Ishikawa (cell line): ENCODE data around the gene SP3.

ENCODE experiments used
- CEBPB ChIP-seq: IDR thresholded peaks from 2 replicates; pipeline ENCODE4 v1.6.1; 2012
- CREB1 ChIP-seq: IDR thresholded peaks from 2 replicates; pipeline ENCODE4 v1.6.1; 2012; ENCODE audit warnings: low read depth
- EGR1 ChIP-seq: IDR thresholded peaks from 2 replicates; pipeline ENCODE4 v1.6.1; 2012
- EP300 ChIP-seq: IDR thresholded peaks from 2 replicates; pipeline ENCODE4 v1.6.1; 2012; ENCODE audit warnings: borderline replicate concordance
- FOXM1 ChIP-seq: IDR thresholded peaks from 2 replicates; pipeline ENCODE4 v1.6.1; 2012; ENCODE audit warnings: low read depth, borderline replicate concordance
- NFIC ChIP-seq: IDR thresholded peaks from 2 replicates; pipeline ENCODE4 v1.6.1; 2012
- RAD21 ChIP-seq: IDR thresholded peaks from 2 replicates; pipeline ENCODE4 v1.6.1; 2012; ENCODE audit warnings: low read depth
- TAF1 ChIP-seq: IDR thresholded peaks from 2 replicates; pipeline ENCODE4 v1.6.1; 2012; ENCODE audit warnings: low read depth, mild to moderate bottlenecking
- TCF12 ChIP-seq: IDR thresholded peaks from 2 replicates; pipeline ENCODE4 v1.6.1; 2012; ENCODE audit warnings: low read depth
- TEAD4 ChIP-seq: IDR thresholded peaks from 2 replicates; pipeline ENCODE4 v1.6.1; 2012
- YY1 ChIP-seq: IDR thresholded peaks from 2 replicates; pipeline ENCODE4 v1.6.1; 2012; ENCODE audit warnings: low read depth
- ZBTB7A ChIP-seq: IDR thresholded peaks from 2 replicates; pipeline ENCODE4 v1.6.1; 2012; ENCODE audit warnings: low read depth
- TF ChIP-seq, protein P1 (sequence below): IDR thresholded peaks from 2 replicates; pipeline ENCODE4 v1.6.1; 2012
- TF ChIP-seq, protein P2 (sequence below): IDR thresholded peaks from 2 replicates; pipeline ENCODE4 v1.6.1; 2012; ENCODE audit warnings: low read depth, mild to moderate bottlenecking
- TF ChIP-seq, protein P3 (sequence below): IDR thresholded peaks from 2 replicates; pipeline ENCODE4 v1.6.1; 2012

Gene SP3

DNA sequence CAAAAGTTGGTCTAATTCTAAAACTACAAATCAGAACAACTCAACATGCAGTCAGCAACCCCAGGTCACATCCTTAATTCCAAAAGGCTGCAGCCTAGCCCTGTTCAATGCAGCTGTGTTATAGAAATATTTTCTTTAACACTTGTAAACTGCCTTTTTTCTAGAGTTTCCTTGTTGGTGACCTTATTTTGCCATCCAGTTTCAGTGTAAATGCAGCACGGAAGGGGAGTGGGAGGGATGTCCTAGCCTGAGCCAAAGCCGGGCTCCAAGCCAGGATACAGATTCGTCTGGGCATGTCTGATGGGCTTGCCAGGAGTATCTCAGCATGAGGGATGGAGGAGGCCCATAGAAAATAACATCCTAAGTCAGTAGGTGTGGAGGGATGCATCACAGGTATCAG, 17.7 kb upstream of the SP3 start:
- TF ChIP-seq, protein P1, sequence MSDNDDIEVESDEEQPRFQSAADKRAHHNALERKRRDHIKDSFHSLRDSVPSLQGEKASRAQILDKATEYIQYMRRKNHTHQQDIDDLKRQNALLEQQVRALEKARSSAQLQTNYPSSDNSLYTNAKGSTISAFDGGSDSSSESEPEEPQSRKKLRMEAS = no peak
- TF ChIP-seq CREB1 (no peak), TEAD4 (no peak), EP300 (no peak), RAD21 (no peak), ZBTB7A (no peak), NFIC (no peak), CEBPB (no peak), EGR1 (no peak), TAF1 (no peak), FOXM1 (no peak), TCF12 (no peak), YY1 (no peak)
- TF ChIP-seq, protein P2, sequence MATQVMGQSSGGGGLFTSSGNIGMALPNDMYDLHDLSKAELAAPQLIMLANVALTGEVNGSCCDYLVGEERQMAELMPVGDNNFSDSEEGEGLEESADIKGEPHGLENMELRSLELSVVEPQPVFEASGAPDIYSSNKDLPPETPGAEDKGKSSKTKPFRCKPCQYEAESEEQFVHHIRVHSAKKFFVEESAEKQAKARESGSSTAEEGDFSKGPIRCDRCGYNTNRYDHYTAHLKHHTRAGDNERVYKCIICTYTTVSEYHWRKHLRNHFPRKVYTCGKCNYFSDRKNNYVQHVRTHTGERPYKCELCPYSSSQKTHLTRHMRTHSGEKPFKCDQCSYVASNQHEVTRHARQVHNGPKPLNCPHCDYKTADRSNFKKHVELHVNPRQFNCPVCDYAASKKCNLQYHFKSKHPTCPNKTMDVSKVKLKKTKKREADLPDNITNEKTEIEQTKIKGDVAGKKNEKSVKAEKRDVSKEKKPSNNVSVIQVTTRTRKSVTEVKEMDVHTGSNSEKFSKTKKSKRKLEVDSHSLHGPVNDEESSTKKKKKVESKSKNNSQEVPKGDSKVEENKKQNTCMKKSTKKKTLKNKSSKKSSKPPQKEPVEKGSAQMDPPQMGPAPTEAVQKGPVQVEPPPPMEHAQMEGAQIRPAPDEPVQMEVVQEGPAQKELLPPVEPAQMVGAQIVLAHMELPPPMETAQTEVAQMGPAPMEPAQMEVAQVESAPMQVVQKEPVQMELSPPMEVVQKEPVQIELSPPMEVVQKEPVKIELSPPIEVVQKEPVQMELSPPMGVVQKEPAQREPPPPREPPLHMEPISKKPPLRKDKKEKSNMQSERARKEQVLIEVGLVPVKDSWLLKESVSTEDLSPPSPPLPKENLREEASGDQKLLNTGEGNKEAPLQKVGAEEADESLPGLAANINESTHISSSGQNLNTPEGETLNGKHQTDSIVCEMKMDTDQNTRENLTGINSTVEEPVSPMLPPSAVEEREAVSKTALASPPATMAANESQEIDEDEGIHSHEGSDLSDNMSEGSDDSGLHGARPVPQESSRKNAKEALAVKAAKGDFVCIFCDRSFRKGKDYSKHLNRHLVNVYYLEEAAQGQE = no peak
- TF ChIP-seq, protein P3, sequence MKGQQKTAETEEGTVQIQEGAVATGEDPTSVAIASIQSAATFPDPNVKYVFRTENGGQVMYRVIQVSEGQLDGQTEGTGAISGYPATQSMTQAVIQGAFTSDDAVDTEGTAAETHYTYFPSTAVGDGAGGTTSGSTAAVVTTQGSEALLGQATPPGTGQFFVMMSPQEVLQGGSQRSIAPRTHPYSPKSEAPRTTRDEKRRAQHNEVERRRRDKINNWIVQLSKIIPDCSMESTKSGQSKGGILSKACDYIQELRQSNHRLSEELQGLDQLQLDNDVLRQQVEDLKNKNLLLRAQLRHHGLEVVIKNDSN = no peak

DNA sequence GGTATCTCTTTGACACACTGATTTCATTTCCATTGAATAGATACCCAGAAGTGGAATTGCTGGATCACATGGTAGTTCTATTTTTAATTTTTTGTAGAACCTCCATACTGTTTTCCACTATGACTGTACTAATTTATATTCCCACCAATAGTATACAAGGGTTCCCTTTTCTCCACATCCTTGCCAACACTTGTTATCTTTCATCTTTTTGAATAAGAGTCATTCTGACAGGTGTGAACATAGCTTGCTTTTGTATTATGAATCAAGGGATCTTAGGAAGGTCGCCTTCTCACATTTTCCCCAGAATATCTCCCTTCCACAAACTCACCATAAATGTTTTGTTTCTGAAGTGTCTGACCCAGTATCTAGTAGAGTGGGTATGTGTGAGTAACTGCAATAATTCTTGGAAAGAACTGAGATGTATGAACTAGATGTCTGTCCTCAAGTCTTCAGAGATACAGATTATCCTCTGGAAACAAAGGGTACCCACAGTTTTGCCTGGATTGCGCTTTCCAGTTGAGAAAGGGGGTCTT, 17.1 kb upstream of the SP3 start:
- TF ChIP-seq RAD21 (no peak), TEAD4 (no peak)

DNA sequence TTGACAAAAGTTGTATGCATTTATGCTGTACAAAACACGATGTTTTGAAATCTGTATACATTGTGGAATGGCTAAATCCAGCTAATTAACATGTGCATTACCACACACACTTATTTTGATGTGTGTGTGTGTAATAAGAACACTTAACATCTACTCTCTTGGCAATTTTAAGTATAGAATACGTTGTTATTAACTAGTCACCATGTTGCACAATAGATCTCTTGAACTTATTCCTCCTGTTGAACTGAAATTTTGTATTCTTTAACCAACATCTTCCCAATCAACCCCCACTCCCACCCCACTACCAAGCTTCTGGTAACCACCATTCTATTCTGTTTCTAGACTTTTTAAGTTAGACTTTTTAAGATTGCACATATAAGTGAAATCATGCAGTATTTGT, 16.3 kb upstream of the SP3 start:
- TF ChIP-seq EP300 (no peak), EGR1 (no peak), ZBTB7A (no peak), RAD21 (no peak), CREB1 (no peak), CEBPB (no peak), NFIC (no peak), TCF12 (no peak), YY1 (no peak), TAF1 (no peak), TEAD4 (no peak), FOXM1 (no peak)
- TF ChIP-seq, protein P1 = no peak
- TF ChIP-seq, protein P3 = no peak
- TF ChIP-seq, protein P2 = no peak

DNA sequence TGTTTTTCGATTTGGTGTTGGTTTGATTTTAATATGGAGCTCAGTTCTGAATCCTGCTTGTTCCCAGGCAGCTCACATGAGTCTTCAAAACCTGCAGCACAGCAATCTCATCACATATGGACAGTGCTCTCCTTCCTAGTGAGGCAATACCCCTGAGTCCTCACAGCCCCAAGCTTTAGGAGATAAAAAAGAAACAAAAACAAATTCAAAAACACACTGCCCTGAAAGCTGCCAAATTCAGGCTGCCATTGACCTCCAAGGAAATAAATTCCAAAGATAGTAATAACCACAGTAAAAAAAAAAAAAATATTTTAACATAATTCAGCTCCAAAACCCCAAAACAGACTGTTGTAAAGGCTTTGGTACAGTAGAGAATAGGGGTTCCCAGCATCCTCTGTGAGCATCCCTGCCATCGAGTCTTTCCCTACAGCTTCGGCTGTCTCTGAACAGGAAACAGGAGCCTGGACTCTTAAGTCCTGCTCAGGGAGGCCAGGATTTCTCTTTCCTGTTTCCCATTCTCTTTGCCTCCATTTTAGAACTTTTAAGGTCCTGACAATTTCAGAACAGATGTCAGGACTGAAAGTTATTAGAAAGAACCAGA, 14.7 kb upstream of the SP3 start:
- TF ChIP-seq YY1 (no peak), CEBPB (no peak), TCF12 (no peak), EP300 (no peak), ZBTB7A (no peak), EGR1 (no peak), TAF1 (no peak), RAD21 (no peak)
- TF ChIP-seq, protein P1 = no peak

DNA sequence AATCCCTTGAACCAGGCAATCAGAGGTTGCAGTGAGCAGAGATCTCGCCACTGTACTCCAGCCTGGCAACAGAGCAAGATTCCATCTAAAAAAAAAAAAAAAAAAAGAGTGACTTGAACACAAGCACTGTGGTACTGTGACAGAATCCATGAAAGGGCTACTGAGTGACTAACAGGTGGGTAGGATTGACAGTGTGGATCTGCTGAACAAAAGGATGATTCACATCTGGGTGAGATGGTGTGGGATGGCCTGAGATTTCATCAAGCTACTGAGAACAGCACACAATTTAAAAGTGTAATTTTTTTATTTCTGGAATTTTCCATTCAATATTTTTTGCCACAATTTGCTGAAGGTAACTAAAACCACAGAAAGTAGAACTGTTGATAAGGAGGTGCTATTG, 13.3 kb upstream of the SP3 start:
- TF ChIP-seq ZBTB7A (no peak), NFIC (no peak), CREB1 (no peak), TAF1 (no peak), CEBPB (no peak), RAD21 (no peak)
- TF ChIP-seq, protein P3 = no peak
